Measurements from ENCODE around the gene TRIO.
A peak's percentile ranks its signal among the peaks of the same experiment; 100 is the strongest.
"Not testable (repeated sequence)": the region's sequence is repeated elsewhere in the genome, so short reads cannot be mapped to it uniquely, and the experiment has no call there.

The TRIO gene

DNA sequence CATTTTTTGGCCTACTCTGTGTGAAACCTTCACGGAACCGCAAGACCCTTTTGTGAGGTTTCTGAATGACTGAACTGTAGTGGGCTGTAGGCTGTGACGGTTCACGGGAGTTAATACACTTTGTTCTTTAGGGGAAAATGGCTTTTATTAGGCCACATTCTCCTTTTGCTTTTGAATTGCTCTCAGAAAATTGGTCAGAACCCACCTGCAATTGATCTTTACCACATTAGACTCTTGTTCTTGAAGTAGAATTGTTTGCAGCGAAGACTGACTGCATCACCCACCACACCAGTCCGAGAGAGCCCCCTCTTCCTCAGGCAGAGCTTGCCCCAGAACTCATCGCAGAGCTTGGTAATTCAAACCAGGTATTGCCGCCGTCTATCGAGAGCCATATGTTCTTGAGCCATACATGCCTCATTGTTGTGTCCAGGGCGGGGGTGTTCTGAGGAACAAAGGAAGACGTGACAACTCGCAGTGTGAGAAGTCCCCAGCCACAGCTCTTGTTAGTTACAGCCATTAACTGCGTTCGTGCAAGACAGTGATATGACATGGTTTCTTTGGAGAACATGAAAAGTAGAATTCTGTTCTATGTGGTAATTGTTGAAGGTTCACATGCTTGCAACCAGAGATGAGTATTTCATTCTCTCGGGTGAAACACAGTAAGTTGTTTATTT is 272.0 kb downstream of the TRIO start:
- DNase-seq (ENCODE audit: low read depth): no peak

DNA sequence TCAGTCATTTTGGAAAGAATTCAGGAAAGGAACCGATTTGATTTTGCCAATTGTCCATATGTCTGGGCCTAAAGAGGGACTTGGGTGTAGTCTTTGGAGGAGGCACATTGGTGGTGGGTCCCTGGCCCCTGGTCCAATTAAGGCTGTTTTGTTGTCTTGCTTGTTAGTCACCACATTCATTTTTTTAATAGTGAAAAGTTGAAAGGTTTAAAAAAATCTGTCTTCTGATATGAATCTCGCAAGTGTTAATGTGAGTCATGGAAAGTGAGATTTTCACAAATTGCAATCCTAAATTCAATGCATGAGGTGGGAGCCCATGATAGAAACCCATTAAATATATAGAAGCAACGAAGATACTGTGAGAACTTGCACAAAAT is 272.5 kb downstream of the TRIO start:
- DNase-seq (ENCODE audit: low read depth): no peak

DNA sequence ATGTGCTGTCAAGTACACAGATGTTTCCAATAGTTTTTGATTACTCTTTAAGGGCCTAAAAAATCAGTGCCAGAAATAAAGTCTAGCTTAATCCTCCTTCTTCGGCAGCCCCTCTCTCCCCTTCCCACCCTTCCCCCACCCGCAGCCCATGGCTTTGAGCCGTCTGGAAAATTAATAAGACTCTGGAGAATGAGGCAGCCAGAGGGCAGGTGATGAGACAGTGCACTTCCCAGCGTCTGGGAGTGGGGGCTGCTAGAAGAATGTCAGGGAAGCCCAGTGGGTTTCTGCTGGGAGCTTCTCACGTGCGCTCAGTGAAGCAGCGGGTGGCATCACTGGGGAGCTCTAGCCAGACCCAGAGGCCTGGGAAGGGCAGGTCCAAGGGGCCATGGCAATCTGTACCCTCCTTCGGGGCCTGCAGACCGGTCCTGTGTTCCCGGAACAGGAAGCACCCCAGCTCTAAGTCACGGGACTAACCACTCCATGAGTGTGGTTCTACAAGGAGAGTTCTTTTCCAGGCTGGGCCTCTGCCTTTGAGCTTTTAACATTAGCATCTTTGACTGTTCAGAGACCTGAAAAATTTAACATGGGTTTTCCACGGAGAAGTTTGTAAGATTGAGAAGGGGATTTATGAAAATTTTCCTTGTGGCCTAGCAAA is 273.6 kb downstream of the TRIO start:
- DNase-seq (ENCODE audit: low read depth): peak; percentile 42

DNA sequence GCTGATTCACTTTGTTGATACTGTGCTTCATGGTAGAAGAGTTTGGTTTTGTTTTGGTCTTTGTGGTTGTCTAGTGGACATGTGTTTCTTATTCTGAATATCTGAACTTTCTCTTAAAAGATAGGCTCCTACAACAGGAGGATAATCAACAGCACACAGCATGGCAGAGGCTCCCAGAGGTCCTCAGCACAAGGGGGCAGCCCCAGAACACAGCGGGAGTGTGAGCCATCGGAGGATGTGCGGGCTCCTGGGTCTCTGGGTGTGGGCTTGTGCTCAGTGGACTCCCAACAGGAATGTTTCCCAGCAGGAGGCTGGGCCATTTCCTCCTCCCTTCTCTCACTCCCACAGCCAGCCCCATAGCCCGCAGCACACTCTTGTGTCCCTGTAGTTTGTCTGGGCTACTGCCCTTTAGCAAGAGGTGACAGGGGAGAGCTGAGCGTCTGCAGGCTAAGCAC is 274.2 kb downstream of the TRIO start:
- peak; percentile 88 for DNase-seq (ENCODE audit: low read depth)

DNA sequence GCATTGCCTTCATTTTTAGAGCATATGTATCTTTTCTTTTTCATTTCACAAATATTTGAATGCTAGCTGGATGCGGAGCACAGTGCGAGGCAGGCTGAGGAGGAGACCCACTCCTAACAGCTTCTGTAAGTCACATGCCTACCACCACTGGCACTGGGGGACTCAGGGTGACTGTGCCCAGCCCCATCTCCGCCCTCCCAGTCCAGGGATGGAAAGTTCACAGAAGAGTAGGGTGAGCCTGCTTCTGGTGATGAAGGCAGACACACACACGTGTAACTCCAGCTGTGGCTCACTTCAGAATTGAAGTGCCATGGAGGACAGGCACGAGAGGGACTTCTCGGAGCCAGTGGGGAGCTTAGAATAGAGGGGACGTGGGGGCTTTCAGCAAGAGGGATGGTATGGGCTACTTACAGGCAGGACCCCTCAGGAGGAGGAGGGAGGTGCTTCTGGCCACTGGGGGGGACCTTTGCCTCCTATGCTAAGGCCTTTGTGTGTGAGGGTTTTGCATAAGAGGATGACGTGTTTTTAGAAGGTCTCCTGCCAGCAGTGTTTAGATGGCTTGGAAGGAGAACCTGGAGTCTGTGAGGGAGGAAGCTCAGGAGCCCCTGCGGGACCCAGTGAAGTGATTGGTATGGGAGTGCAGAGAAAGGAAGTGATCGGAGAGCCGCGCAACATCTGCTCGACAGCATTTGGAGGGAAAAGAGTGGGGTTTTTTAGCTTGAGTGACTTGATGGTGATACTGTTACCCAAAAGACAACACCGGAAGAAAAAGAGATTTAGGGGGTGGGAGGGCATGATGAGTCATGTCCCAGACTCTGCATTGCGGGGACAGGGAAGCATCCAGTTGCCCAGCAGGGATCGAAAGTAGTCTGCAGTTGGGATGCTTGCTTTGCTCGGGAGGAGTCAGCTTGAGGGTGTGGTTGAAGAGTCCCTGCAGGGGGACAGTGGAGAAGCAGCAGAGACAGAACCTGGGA is 274.9 kb downstream of the TRIO start:
- DNase-seq (ENCODE audit: low read depth): peak; percentile 67

DNA sequence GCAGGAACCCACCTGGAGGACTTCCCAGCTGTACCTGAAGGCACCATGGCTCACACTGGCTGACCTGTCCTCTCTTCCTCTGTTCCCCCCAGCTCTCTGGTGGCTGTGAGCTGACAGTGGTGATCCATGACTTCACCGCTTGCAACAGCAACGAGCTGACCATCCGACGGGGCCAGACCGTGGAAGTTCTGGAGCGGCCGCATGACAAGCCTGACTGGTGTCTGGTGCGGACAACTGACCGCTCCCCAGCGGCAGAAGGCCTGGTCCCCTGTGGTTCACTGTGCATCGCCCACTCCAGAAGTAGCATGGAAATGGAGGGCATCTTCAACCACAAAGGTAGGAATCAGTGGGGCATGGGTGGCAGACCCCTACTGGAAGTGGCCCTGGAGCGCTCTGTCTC is 276.5 kb downstream of the TRIO start:
- no peak for DNase-seq (ENCODE audit: low read depth)

DNA sequence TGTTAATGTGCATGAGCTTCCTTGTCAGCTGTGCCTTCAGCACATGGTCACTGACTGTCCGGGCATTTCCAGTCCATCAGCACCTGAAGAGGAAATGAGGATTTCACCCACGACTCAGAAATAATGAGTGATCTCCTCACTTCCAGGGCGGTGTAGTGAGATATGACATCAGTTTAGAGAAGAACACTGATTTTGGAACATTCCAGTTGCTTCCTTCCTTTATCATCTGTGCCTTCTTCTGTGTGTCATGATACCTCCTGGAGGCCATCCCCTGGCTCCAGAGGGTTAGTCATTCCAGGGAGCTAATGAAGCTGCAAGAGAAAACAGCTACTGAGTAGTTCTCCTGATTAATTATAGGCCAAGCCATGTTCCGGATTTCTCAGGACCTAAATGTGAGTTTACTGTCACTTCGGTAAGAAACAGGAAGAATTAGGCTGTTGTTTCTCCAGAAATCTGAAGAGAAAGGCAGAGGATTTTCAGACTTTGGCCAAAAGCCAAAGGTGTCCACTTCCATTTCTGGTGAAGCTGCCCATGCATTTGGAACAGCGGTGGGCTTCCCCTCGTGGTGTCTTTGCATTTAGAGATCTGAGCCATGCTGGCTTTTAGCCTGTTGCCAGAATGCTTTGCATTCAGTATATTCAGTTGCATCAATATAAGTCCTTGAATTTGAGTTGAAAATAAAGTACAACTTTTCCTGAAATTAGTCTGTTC is 277.1 kb downstream of the TRIO start:
- peak; percentile 75 for DNase-seq (ENCODE audit: low read depth)

DNA sequence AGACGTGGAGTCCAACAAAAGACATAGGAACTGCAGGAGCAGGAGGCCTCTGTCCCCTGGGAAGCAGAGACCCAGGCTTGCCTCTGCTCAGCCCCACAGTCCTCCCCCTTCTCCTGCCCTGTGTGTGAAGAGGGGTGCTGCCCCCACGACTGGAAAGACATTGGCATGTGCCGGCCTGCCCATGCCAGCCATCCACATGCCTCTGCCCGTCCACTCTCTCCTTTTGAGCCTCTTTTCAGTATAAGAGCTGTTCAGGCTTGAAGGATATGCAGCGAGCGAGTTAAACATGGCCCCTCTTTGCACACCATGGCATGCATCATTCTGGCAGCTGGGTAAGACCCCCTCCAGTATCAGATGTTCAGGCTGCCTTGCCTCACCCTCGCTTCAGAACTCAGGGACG is 278.7 kb downstream of the TRIO start:
- DNase-seq (ENCODE audit: low read depth): no peak

DNA sequence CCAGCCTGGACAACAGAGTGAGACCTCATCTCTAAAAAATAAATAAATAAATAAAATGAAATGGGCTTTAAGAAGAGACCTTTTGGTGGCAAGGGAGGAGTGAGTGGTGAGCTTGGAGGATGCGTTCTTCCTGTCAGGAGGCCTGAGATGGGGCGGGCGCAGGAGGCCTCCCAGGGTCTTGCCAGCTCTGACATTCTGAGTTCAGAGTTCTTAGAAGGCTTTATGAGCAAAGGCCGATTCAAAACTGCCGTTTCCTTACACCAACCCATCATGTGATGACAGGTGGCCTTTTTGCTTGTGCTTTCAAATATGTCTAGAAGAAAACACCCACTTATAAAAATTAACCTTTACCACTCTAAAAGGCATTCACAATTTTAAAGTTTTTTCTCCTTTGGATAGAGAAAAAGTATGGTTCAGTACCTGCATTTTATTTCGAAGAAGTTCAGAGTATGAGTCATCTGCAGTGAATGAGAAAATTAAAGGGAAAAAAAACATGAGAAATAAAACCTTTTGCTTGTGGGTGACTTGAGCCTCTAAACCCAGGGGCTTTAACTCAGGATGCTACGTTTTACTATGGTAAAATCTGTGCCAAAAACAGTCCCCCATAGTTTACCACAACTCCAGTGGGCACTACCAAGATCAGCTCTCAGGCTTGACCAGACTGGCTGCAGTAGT is 281.0 kb downstream of the TRIO start:
- no peak for DNase-seq (ENCODE audit: low read depth)

DNA sequence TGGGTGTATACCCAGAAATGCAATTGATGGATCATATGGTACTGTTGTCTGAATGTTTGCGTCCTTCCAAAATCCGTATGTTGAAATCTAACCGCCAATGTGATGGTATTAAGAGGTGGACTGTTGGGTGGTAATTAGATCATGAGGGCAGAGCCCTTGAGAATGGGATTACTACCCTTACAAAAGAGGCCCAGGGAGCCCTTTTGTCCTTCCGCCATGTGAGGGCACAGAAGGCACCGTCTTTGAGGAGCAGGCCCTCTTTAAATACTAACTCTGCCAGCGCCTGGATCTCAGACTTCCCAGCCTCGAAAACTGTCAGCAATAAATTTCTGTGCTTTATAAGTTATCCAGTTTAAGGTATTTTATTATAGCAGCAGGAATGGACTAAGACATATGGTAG is 282.4 kb downstream of the TRIO start:
- DNase-seq (ENCODE audit: low read depth): no peak

DNA sequence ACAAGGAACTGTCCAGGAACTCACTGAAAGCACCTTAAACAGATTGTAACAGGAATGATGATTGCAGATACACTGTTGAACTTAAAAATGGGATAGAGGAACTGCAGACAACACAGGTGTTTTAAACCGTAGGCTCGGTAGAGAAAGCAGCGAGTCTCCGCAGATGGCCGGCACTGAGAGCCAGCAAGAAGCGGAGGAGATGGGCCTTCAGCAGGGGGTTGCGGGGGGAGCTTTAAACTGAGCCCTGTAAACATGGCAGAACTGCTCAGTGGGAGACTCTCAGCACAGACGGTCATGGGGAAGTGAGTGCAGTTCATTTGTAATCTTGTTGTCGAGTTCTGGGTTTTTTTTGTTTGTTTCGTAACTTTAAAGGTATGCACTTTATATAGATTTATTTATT is 283.4 kb downstream of the TRIO start:
- DNase-seq (ENCODE audit: low read depth): no peak

DNA sequence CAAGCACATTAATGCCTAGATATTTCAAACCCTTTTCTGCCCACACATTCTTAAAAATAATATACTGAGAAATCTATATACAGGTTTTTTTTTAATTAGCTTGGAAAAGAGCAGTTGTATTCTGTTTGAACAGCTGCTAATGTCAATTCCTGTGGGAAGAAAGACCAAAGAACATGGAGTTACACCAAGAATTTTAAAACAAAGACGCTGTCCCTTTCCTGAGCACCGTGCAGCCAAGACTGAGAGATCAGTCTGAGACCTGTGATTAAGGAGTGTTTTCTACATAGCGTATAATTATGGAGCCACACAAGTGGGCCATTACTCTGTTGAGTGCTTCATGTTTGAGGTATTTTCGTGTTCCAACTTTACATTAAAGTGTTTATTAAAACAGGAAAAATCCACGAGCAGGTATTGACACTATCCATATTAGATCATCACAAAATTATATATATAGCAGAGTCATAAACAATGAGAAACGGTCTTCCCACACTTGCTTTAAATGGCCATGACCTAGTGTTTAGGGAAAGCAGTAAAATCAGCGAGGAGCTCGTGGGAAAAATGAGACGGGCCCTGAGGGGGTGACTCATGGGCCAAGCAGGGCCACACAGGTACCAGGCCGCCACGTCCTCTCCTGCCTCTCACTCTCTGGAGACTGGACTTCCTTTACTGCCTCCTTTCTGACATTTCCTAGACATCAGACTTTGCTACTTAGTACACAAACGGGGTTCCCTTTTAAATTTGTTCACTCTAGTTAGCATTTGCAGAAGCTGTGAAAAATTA is 285.4 kb downstream of the TRIO start:
- DNase-seq (ENCODE audit: low read depth): peak; percentile 82

DNA sequence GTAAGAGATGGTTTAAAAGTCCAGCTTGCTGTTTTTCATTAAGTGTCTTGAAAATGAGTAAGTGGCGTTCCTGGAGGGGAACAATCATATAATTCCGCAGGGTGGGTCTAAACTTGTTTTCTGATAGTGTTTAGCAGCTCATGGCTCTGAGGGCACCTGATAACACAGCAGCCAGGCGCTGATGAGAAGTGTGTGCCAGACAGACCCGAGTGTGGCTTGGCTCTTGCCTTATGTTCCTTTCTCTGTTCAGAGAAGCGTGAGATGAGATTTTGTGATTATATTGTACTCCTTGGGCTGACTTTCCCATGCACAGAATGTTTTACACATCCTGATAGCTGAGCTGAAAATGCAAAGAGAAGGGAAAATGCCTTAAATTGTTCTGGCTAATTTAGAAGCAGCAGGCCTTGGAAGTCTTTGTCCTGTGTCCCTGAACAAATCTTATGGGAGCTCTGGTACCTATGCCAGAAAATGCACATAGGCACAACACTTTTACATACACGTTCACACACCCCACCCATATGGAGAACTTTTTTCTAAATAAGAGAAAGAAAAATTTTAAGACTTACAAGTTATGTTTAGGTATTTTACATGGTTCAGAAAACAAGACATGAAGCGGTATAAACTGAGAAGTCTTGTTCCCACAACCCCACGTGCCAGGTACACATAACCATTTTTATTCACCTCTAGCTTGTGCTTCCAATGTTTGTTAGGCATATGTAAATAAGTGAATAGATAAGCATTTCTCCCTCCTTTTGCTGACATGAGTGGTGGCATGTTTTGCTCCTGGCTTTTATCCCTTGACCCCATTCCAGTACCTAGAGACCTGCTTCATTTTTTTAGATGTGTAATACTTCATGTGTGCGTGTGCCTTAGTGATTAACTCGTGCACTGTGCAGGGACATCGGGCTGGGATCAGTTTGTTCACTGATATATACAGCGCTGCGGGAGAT is 286.2 kb downstream of the TRIO start:
- no peak for DNase-seq (ENCODE audit: low read depth)

DNA sequence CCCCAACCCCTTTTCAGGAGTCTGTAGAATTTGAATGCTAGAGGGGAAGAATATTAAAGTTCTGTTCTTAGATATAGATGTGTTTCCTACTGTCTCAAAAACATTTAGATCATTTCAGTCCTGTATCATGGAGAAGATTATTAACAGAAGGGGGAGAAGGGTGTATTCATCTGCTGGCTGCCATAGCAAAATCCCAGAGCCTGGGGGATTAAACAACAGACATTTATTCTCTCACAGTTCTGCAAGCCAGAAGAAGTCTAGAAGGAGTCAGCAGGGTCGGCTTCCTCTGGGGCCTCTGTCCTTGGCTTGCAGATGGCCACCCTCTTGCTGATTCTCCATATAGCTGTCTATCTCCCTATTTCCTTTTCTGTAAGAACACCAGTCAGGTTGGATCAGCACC is 288.4 kb downstream of the TRIO start:
- no peak for DNase-seq (ENCODE audit: low read depth)

DNA sequence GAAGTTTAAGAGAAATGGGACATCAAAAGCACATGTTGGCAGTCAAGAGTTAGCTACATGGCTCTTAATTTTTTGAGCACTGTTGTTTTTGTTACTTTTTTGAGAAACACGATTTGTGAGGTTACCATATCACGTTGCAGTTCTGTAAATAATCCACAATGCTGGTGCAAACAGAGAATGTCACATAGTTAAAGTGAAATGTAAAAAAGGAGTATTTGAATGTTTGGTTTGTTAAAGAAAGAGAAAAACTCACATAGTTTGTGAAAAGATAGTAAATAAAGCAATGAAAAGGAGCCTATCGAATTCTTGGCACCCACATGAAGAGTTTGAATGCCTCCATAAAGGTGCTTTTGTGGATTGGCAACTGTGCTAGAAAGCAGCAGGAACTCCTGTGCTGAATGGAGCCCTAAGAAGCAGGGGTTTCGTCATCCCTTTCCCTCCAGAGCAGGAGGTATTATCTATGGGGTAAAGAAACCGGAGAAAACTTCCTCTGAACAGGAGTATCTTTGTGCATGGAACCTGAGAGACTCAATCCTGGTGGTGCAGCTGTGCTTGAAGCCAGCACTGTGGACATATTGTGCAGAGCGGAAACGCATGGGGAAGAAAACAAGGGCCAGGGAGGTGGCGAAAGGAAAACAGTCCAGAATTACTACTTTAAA is 289.9 kb downstream of the TRIO start:
- DNase-seq (ENCODE audit: low read depth): no peak

DNA sequence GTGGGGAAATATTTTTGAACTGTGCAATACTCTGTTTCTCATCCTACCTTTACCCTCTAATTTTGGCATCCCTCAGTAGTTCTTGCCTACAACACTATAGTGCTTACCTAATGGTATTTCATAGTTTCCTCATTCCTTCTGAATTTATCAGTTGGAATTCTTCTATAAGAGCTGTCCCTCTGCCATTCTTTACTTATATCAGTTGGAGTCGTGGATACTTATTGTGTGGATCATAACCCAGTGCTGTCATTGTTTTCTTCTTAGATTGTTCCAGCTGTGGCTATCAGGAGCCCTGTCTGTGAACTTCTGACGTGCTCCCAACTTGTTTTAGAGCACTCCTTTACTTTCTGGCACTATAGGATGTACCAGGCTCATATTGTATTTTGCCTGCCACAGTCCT is 292.3 kb downstream of the TRIO start:
- DNase-seq (ENCODE audit: low read depth): peak; percentile 52

DNA sequence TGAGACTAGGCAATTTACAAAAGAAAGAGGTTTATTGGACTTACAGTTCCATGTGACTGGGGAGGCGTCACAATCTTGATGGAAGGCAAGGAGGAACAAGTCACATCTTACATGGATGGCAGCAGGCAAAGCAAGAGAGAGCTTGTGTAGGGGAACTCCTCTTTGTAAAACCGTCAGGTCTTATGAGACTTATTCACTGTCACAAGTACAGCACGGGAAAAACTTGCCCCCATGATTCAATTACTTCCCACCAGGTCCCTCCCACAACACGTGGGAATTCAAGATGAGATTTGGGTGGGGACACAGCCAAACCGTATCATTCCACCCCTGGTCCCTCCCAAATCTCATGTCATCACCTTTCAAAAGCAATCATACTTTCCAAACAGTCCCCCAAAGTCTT is 293.0 kb downstream of the TRIO start:
- DNase-seq (ENCODE audit: low read depth): not testable (repeated sequence)

DNA sequence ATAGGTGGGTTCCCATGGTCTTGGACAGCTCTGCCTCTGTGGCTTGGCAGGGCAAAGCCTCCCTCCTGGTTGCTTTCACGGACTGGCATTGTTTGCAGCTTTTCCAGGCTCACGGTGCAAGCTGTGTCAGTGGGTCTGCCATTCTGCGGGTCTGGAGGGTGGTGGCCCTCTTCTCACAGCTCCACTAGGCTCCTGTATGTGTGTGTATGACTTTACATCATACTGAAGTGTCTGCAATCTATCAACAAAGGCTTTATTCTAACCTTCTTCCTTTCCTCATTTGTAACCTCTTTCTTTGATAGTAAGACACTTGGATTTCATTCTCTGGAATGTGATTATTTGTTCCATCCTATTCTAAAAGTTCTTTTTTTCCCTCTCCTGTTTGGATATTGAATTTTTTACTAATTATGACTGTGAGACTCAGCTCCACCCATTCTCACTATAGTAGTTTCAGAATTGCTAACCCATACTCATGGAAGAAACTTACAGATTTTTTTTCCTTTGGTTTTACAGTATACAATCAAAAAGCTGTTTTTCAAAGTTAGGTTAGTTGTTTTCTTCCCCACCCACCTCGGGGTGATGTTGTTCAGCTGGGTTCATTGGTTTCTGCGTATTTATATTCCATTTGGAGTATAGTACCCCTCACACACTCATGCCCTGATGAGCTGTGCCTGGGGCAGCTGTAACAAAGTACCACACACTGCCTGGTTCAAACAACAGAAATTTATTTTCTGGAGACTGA is 293.8 kb downstream of the TRIO start:
- no peak for DNase-seq (ENCODE audit: low read depth)

All from EH (cell line).